GM18861 (cell line): ENCODE measurements around the gene KIAA0319L.
"Not testable (repeated sequence)": the region's sequence is repeated elsewhere in the genome, so short reads cannot be mapped to it uniquely, and the experiment has no call there.

Source experiments
- ATAC-seq: cut with Tn5 transposase; IDR thresholded peaks from one replicate; pipeline ENCODE4 v1.9.1; 2021; ENCODE audit not compliant: unreplicated experiment

Gene KIAA0319L

GRCh38 chr1:35499231-35499630 lies 58.0 kb downstream of the KIAA0319L start:
- no peak for ATAC-seq

- ATAC-seq = no peak
Measured at GRCh38 chr1:35497571-35497970, 59.6 kb downstream of the KIAA0319L start.

GRCh38 chr1:35490250-35490649 lies 67.0 kb downstream of the KIAA0319L start:
- no peak for ATAC-seq

- no peak for ATAC-seq
Measured at GRCh38 chr1:35488336-35488735, 68.9 kb downstream of the KIAA0319L start.

GRCh38 chr1:35486858-35487408 lies 70.3 kb downstream of the KIAA0319L start:
- no peak for ATAC-seq

DNA sequence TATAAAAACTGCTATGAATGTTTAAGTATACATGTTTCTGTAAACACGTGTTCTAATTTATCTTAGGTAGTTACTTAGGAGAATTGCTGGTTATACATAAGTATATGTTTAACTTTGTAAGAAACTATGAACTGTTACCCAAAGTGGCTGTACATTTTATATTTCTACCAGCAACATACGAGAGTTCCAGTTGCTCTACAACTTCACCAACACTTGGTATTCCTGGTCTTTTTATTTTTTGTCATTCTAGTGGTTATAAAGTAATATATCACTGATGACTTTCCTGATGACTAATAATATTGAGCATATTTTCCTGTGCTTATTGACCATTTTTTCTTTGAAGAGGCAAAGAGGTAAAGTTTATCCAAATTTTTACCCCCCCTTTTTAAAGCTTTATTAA lies 76.0 kb downstream of the KIAA0319L start:
- no peak for ATAC-seq

GRCh38 chr1:35477870-35478269 lies 79.3 kb downstream of the KIAA0319L start:
- no peak for ATAC-seq

DNA sequence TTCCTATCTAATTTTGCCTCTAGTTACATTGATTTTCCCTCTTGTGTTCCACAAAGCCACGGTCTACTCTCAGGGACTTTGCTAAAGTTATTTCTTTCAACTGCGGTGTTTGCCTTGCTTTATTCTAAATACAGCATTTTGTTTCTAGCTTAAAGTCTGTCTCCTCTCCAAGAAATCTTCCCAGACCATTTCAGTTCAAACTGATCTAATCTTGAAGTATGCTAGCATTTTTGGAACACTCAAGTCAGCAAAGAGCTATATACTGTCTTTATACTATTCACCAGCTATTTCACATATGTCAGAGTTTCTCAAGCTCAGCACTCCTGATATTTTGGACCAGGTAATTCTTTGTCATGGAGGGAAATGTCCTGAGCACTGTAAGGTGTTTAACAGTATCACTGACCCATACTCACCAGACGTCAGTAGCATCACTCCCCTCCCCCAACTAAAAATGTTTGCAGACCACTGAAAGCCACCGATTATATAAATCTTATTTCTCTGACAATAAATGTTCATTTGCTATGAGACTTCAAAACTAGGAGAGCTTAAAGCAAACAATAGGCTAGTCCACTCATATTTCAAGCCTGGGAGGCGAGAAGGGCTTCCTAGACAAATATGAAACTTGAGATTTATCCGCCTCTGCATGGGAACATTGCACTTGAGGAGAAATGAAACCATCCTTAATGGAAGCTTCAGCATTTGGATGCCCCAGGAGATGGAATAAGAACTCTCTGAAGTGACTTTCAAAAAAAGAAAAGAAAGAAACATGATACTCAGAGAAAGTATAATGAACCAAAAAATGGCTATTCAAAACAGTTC lies 81.1 kb downstream of the KIAA0319L start:
- ATAC-seq = no peak

GRCh38 chr1:35475356-35475755 lies 81.8 kb downstream of the KIAA0319L start:
- ATAC-seq = no peak

GRCh38 chr1:35473216-35473615 lies 84.0 kb downstream of the KIAA0319L start:
- ATAC-seq = not testable (repeated sequence)

DNA sequence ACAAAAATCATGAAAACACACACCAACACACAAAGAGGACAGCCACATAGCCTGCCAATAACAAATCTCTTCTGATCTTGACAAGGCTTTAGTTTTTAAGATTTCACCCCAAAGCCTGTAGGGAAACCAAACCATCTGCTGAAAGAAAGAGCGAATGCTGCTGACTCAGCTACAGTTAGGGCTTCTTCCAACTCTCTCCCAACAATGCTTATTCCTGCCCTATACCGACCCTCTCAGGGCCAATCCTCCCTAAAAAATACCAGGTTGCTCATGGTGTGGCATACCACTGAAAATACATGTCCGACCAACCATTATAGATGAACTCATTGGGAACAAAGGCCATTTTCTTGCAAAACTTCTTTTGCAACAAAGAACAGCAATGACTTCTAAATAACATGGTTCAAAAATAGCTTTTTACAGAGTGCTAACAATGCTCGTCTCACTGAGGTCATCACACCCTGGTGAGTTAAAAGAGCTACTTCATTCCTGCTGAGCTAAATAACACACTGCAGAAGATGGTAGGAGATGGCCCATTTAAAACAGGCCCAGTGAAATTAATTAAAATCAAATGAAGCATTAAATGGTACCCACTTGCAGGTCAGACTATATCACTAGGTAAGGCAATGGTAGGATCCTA lies 86.1 kb downstream of the KIAA0319L start:
- ATAC-seq = no peak

GRCh38 chr1:35466120-35466519 lies 91.1 kb downstream of the KIAA0319L start:
- ATAC-seq = no peak

DNA sequence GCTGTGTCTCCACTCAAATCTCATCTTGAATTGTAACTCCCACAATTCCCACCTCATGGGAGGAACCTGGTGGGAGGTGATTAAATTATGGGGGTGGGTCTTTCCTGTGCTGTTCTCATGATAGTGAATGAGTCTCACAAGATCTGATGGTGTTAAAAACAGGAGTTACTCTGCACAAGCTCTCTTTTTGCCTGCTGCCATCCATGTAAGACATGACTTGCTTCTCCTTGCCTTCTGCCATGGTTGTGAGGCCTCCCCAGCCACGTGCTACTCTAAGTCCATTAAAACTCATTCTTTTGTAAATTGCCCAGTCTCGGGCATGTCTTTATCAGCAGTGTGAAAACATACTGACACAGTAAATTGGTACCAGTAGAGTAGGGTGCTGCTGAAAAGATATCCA lies 93.5 kb downstream of the KIAA0319L start:
- ATAC-seq = not testable (repeated sequence)

DNA sequence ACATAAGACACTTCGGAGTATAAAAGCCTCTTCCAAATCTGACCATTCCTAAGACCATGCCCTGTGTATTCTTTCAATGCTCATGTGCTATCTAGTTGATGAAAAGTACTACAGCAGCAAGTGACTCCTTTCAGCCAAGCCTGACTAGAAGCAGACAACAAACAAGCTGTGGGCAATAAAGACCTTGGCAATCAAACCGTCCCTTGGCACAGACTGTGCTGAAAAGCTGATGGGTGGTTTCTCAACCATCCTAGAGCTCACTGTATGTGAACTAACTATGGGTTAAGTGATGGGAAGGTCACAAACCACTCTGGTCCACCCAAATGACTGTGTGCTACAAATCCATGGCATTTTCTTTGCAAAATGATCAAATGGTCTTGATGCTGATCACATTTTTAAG lies 94.0 kb downstream of the KIAA0319L start:
- no peak for ATAC-seq

GRCh38 chr1:35461966-35462651 lies 95.1 kb downstream of the KIAA0319L start:
- ATAC-seq = no peak

- ATAC-seq = no peak
Measured at GRCh38 chr1:35460796-35461195, 96.4 kb downstream of the KIAA0319L start.

- no peak for ATAC-seq
Measured at GRCh38 chr1:35454616-35455015, 102.6 kb downstream of the KIAA0319L start.

- no peak for ATAC-seq
Measured at GRCh38 chr1:35454176-35454575, 103.0 kb downstream of the KIAA0319L start.

- ATAC-seq = no peak
Measured at GRCh38 chr1:35453031-35453430, 104.2 kb downstream of the KIAA0319L start.

DNA sequence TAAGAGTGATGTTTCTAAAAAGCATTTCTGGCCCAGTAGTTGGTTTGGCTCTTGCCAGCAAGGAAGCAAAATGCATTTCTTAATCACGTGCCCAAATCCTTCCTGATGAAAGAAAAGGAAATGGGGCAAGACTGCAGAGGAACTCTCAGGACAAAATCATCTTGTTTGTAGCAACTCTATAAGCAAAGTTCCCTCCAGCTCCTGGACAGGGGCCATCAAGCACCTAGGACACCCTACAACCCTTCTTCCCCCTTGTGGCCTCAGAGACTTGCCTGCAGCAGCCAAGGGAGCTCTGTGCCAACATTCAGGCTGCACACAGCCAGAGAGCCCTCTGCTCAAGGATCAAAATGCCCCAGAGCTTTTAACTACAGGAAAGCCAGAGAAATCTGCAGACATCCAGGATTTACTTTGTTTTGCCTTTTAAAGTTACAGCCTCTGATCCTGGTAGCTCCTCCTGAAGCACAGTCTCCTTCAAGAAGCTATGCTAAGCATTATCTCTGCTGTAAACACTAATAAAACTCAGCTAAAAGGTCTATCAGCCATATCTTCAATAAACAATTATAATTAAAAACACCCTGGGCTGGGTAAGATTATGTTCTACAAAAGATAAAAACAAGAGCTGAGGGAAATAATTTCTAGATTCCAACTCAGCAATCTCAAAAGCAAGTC lies 105.0 kb downstream of the KIAA0319L start:
- no peak for ATAC-seq

GRCh38 chr1:35451125-35451528 lies 106.1 kb downstream of the KIAA0319L start:
- ATAC-seq = no peak
